GM21367 (cell line): ENCODE data around the gene SORCS2.

ENCODE experiments used
- ATAC-seq: cut with Tn5 transposase; IDR thresholded peaks from one replicate; pipeline ENCODE4 v1.9.1; 2021; ENCODE audit not compliant: unreplicated experiment

SORCS2 gene

GRCh38 chr4:7333801-7334421 lies 141.6 kb downstream of the SORCS2 start:
- ATAC-seq = no peak

GRCh38 chr4:7334521-7335275 lies 142.4 kb downstream of the SORCS2 start:
- no peak for ATAC-seq

GRCh38 chr4:7335344-7336066 lies 143.2 kb downstream of the SORCS2 start:
- ATAC-seq = no peak

GRCh38 chr4:7336067-7336569 lies 143.8 kb downstream of the SORCS2 start:
- no peak for ATAC-seq

GRCh38 chr4:7336732-7337131 lies 144.4 kb downstream of the SORCS2 start:
- ATAC-seq = no peak

- no peak for ATAC-seq
Measured at GRCh38 chr4:7337196-7338058, 145.1 kb downstream of the SORCS2 start.

- no peak for ATAC-seq
Measured at GRCh38 chr4:7338059-7338452, 145.7 kb downstream of the SORCS2 start.

GRCh38 chr4:7338876-7339623 lies 146.7 kb downstream of the SORCS2 start:
- no peak for ATAC-seq

GRCh38 chr4:7339751-7340552 lies 147.6 kb downstream of the SORCS2 start:
- no peak for ATAC-seq

- no peak for ATAC-seq
Measured at GRCh38 chr4:7340553-7341433, 148.5 kb downstream of the SORCS2 start.

GRCh38 chr4:7341491-7342222 lies 149.3 kb downstream of the SORCS2 start:
- ATAC-seq = no peak

GRCh38 chr4:7342223-7343080 lies 150.1 kb downstream of the SORCS2 start:
- ATAC-seq = no peak

- no peak for ATAC-seq
Measured at GRCh38 chr4:7343081-7343655, 150.8 kb downstream of the SORCS2 start.

GRCh38 chr4:7343950-7344349 lies 151.6 kb downstream of the SORCS2 start:
- no peak for ATAC-seq

GRCh38 chr4:7344636-7345155 lies 152.4 kb downstream of the SORCS2 start:
- no peak for ATAC-seq

- ATAC-seq = no peak
Measured at GRCh38 chr4:7347981-7348380, 155.6 kb downstream of the SORCS2 start.
